Adipocyte (in vitro differentiated cells): ENCODE measurements around the gene CNNM1.
A peak's percentile ranks its signal among the peaks of the same experiment; 100 is the strongest.

Experiments used
- DNase-seq: peaks from one replicate; pipeline ENCODE4 v3.0.0-alpha.2; 2015; ENCODE audit warnings: low read depth
- H3K27me3 ChIP-seq: replicated peaks from 2 replicates; pipeline ENCODE4 v1.7.0; 2013; ENCODE audit warnings: mild to moderate bottlenecking, low read length, moderate library complexity; ENCODE audit not compliant: control insufficient read depth, insufficient read depth
- H3K36me3 ChIP-seq: 2 replicates; pipeline ENCODE4 v1.7.0; 2013; ENCODE audit warnings: low read length, mild to moderate bottlenecking, moderate library complexity; ENCODE audit not compliant: control insufficient read depth, insufficient read depth, severe bottlenecking
- H3K4me1 ChIP-seq: 2 replicates; pipeline ENCODE4 v1.7.0; 2013; ENCODE audit warnings: mild to moderate bottlenecking, low read length, moderate library complexity; ENCODE audit not compliant: control insufficient read depth, insufficient read depth
- H3K4me3 ChIP-seq: 2 replicates; pipeline ENCODE4 v1.7.0; 2013; ENCODE audit warnings: mild to moderate bottlenecking, low read length, moderate library complexity
- H3K9ac ChIP-seq: 2 replicates; pipeline ENCODE4 v1.7.0; 2013; ENCODE audit warnings: mild to moderate bottlenecking, low read length, moderate library complexity
- H3K9me3 ChIP-seq: 2 replicates; pipeline ENCODE4 v1.7.0; 2013; ENCODE audit warnings: mild to moderate bottlenecking, low read length, moderate library complexity; ENCODE audit not compliant: control insufficient read depth

The CNNM1 gene

DNA sequence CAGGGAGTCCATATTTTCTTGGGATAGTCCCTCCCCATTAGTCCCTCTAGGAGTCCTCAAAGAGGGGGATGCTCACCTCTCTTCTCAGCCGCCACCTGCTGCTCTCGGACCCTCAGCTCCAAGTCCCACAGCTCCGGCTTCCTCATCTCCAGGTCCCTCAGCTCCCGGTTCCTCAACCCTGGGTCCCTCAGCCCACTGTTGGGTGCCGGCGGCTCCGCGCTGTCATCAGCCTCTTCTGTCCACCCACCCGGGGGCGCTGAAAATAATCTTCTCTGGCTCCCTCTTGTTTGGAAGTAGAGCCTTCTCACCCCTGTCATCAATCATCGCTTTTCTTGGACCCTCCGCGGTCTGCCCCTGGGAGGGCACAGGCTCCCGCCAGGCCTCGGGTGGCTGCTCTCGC lies 13.3 kb upstream of the CNNM1 start:
- H3K4me3 ChIP-seq, result no peak overlapping the region
- H3K36me3 ChIP-seq, result no peaks in the 10 kb centered on the region
- no peak for DNase-seq
- H3K9me3 ChIP-seq, result no peaks in the 10 kb centered on the region
- no peaks in the 10 kb centered on the region for H3K27me3 ChIP-seq
- H3K9ac ChIP-seq, result no peak overlapping the region
- no peaks in the 10 kb centered on the region for H3K4me1 ChIP-seq

DNA sequence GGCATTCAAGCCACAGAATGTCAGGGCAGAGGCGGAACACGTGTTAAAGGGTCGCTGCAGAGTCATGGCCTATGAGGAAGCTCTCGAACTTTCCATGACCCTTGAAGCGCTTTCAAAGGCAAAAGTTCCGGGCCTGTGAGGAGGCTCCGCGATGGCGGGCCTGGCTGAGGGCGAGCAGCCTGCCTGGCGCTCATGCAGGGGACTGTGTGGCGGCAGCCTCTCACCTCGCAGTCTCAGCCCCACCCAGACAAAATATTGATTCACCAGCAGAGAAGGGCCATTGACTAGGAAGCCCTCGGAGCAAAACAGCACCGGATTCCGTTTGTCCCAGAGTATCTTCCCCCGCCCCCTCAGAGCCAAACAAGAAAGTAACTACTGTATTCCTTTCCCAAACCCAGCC lies 12.8 kb upstream of the CNNM1 start:
- DNase-seq, result no peak
- Histone ChIP-seq H3K4me1 (no peaks in the 10 kb centered on the region), H3K27me3 (no peaks in the 10 kb centered on the region), H3K36me3 (no peaks in the 10 kb centered on the region), H3K9ac (no peak overlapping the region), H3K9me3 (no peaks in the 10 kb centered on the region), H3K4me3 (no peak overlapping the region)

DNA sequence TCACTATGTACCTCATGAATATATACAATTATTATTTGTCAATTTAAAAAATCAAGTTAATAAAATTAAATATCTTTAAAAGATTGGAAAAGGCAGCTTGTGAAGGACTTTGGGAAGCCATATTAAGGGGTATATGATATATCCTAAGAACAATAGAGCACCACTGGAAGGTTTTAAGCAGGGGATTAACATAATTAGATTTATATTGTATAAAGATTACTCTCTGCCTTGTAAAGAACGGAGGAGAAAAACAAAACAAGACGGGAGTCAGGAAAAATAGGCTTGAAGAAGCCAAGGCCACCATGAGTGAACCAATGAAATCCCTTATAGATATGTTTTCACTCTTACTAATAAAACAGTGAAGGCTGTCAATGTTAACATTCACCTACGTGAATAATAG lies 11.1 kb upstream of the CNNM1 start:
- Histone ChIP-seq H3K36me3 (no peaks in the 10 kb centered on the region), H3K27me3 (peaks cover 1% of the 10 kb centered on the region), H3K9me3 (no peaks in the 10 kb centered on the region), H3K4me3 (no peak overlapping the region), H3K4me1 (no peaks in the 10 kb centered on the region), H3K9ac (no peak overlapping the region)
- DNase-seq, result no peak

DNA sequence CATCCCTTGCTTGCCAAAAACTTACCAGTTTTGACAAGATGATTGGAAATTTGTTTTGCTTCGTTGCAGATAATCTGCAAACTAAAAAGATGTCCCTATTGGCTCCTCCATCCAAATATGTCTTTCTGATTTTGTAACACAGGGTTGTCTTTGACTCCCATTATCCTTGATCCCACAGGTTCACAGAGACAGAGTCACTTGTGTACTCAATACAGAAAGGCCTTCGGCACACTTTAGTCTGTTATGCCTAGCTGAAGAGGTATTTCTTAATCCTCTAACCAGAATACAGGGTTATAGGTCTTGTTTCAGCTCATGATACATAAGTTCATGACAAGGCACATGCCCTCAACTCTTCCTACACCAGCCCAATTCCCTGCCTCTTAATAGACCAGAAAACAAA lies 10.7 kb upstream of the CNNM1 start:
- Histone ChIP-seq H3K9me3 (no peaks in the 10 kb centered on the region), H3K27me3 (peaks cover 5% of the 10 kb centered on the region), H3K4me1 (no peaks in the 10 kb centered on the region), H3K36me3 (no peaks in the 10 kb centered on the region), H3K9ac (no peak overlapping the region), H3K4me3 (no peak overlapping the region)
- DNase-seq, result no peak

DNA sequence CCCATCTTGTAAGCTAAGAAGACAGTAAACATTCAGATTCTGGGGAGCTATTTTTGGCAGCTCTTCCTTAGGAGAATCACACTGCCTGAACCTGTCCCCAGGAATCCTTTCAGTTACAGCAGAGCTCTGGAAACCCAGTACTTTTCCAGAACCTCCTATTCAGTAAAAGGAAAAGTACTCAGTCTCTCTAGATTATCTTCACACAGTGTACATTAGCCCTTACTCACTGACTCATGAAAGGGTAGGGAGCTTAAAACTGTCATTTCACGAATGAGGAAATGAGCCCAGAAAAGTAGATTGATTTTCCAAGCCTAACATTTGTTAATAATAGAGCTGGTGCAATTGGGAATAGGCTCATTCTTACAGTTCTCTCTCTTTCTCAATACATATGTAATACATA lies 3.9 kb upstream of the CNNM1 start:
- Histone ChIP-seq H3K36me3 (no peaks in the 10 kb centered on the region), H3K4me3 (no peak overlapping the region), H3K9me3 (no peaks in the 10 kb centered on the region), H3K9ac (no peak overlapping the region), H3K4me1 (peaks cover 9% of the 10 kb centered on the region), H3K27me3 (peaks cover 18% of the 10 kb centered on the region)
- no peak for DNase-seq

DNA sequence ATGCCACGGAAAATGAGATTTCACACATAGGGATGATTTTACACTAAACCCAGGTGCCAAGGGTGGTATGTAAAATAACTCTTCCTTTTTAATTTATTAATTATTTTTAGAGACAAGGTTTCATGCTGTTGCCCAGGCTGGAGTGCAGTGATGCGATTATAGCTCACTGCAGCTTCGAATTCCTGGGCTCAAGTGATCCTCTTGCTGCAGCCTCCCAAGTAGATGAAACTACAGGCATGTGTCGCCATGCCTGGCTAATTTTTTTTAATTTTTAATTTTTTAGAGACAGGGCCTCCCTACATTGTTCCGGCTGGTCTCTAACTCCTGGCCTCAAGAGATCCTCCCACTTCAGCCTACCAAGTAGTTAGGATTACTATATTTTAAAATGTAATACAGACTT lies 2.3 kb upstream of the CNNM1 start:
- H3K27me3 ChIP-seq, result peaks cover 34% of the 10 kb centered on the region

DNA sequence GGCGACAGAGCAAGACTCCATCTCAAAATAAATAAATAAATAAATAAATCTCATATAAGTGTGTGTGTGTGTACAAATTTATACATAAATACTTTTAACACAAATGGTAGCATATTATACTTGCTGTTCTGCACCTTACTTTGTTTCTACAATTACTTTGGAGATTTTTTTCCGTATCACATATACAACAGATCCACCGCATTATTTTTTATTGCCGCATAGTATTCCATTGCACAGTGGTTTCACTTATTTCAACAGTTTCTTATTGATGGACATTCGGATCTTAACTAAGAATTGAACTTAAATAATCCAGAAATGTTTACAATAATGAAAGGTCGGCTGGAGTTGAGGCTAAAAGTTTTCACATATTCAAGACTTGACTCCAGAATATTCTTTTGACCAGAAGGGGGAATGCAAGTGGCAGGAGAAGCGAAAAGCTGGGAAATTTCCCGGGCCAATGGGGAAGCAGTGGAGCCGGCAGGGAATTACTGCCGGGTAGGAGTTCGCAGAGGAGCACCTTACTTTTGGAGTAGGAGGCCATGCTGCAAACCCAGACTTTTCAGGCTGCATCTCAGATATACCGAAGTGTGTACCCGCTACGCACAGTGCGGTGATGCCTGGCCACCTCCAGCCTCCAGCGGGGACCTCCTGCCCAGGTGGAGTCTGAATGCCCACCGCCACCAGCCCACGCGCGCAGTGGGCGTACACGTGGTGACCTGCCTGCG lies 415 bp upstream of the CNNM1 start:
- peaks cover 41% of the 10 kb centered on the region for H3K27me3 ChIP-seq

More for the DNA sequence above, 2.3 kb upstream of the CNNM1 start:
- no peaks in the 10 kb centered on the region for H3K9me3 ChIP-seq
- no peak overlapping the region for H3K9ac ChIP-seq
- no peak overlapping the region for H3K4me3 ChIP-seq
- no peak for DNase-seq
- no peaks in the 10 kb centered on the region for H3K36me3 ChIP-seq
- H3K4me1 ChIP-seq, result peaks cover 10% of the 10 kb centered on the region

DNA sequence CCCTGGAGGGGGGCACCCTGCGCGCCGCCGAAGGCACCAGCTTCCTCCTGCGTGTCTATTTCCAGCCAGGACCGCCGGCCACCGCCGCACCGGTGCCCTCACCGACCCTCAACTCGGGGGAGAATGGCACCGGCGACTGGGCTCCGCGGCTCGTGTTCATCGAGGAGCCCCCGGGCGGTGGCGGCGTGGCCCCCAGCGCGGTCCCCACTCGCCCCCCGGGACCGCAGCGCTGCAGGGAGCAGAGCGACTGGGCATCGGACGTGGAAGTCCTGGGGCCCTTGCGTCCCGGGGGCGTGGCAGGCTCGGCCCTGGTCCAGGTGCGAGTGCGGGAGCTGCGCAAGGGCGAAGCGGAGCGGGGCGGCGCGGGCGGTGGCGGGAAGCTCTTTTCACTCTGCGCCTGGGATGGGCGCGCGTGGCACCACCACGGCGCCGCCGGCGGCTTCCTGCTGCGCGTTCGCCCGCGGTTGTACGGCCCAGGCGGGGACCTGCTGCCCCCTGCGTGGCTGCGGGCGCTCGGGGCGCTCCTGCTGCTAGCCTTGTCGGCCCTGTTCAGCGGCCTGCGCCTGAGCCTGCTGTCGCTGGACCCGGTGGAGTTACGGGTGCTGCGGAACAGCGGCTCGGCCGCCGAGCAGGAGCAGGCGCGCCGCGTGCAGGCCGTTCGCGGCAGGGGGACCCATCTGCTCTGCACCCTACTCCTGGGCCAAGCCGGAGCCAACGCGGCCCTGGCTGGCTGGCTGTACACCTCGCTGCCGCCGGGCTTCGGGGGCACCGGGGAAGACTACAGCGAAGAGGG lies 594 bp downstream of the CNNM1 start:
- Histone ChIP-seq H3K9ac (peak overlapping the region; percentile 25), H3K4me3 (peak overlapping the region; percentile 78), H3K9me3 (no peaks in the 10 kb centered on the region), H3K4me1 (peaks cover 10% of the 10 kb centered on the region), H3K27me3 (peaks cover 41% of the 10 kb centered on the region), H3K36me3 (no peaks in the 10 kb centered on the region)
- DNase-seq, result peak; percentile 54

More for the DNA sequence above, 415 bp upstream of the CNNM1 start:
- H3K4me1 ChIP-seq, result peaks cover 10% of the 10 kb centered on the region
- DNase-seq, result peak; percentile 13
- no peak overlapping the region for H3K9ac ChIP-seq
- peak overlapping the region; percentile 78 for H3K4me3 ChIP-seq
- no peaks in the 10 kb centered on the region for H3K9me3 ChIP-seq
- no peaks in the 10 kb centered on the region for H3K36me3 ChIP-seq

DNA sequence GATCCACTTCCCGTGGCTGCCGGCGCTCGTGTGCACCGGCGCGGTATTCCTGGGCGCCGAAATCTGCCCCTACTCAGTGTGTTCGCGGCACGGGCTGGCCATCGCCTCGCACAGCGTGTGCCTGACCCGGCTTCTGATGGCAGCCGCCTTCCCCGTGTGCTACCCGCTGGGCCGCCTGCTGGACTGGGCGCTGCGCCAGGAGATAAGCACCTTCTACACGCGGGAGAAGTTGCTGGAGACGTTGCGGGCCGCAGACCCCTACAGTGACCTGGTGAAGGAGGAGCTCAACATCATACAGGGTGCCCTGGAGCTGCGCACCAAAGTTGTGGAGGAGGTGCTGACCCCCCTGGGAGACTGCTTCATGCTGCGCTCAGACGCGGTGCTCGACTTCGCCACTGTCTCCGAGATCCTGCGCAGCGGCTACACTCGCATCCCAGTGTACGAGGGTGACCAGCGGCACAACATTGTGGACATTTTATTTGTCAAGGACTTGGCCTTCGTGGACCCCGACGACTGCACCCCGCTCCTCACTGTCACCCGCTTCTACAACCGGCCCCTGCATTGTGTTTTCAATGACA lies 1.3 kb downstream of the CNNM1 start:
- no peaks in the 10 kb centered on the region for H3K36me3 ChIP-seq
- no peak overlapping the region for H3K9ac ChIP-seq
- H3K4me3 ChIP-seq, result peak overlapping the region; percentile 78
- no peaks in the 10 kb centered on the region for H3K9me3 ChIP-seq
- peak; percentile 13 for DNase-seq
- H3K4me1 ChIP-seq, result peaks cover 10% of the 10 kb centered on the region
- peaks cover 41% of the 10 kb centered on the region for H3K27me3 ChIP-seq

DNA sequence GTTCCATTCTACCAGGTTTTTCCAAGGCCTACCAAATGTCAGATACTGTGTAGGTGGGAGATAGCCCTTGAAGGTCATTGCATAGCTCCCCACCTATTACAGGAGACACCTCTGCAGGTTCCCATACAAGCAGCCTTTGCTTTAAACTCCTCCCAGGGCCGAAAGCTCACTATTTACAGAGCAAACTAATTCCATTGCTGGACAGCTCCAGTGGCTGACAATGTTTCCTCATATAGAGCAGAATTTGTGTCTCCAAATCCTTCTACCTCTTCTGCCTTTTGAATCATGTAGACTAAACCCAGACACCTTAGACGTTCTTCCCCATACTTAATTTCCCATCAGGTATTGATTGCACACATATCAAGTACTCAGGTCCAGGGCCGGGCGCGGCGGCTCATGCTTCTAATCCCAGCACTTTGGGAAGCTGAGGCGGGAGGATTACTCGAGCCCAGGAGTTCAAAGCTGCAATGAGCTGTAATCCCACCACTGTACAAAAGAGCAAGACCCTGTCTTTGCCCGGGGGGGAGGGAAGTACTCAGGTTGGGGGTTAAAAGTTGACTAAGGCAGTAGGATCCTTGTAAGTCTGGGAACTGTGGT lies 2.1 kb downstream of the CNNM1 start:
- Histone ChIP-seq H3K27me3 (peaks cover 41% of the 10 kb centered on the region), H3K4me1 (peaks cover 10% of the 10 kb centered on the region), H3K4me3 (no peak overlapping the region), H3K9ac (no peak overlapping the region), H3K9me3 (no peaks in the 10 kb centered on the region), H3K36me3 (no peaks in the 10 kb centered on the region)
- DNase-seq, result peak; percentile 58

DNA sequence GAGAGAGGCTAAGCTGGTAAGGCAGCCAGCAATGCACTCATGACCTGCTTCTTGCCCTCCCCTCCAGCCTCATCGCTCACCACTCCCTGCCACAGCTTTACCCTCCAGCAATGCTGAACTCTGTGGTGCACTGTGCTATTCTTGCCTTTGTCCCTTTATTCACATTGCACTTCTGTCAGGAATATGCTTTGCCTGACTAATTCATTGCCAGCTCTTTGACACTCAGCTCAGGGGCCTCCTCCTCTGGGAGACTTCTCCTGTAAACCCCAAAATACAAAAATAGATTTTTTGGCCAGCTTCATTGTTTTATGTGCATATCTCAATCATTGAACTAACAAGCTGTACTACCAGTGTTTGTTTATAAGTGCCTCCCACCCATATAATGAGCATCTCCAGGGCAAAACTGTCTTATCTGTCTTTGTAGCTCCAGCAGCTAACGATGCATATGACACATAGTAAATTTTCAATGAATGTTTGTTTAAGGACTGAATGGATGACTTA lies 8.2 kb downstream of the CNNM1 start:
- Histone ChIP-seq H3K4me3 (no peak overlapping the region), H3K9me3 (no peaks in the 10 kb centered on the region), H3K36me3 (no peaks in the 10 kb centered on the region), H3K9ac (no peak overlapping the region), H3K4me1 (no peaks in the 10 kb centered on the region), H3K27me3 (peaks cover 14% of the 10 kb centered on the region)
- DNase-seq, result peak; percentile 36
